Measurements from ENCODE around the gene MBIP. TPM values are rescaled to one million over a fixed set of nuclear protein-coding genes. Genes with fewer than 3 reads are reported as not detected.

The MBIP gene
- total RNA-seq, 3 donors from 2014 or later (not counting 1 experiment from before 2014, with no cell fraction given): 26.1 to 41.9 (median 40.1) TPM

DNA sequence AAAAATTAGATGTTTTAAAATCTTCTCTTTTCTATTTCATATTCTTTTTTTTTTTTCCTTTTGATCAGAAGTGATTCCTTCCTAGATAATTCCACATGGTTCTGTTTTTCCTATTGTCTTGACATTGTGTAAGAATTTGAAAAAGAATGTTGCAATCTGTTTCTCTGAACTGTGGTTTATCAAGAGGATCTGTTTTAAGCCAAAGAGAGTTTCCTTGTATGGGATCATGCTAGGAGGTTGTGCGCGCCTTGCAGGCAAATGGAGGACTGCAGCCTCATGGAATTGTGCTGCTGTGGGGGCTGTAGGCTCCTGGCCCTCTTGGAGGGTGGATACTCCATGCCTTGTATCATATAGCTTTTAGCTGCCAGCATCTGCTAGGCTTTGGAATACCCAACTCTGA, 43.3 kb upstream of the MBIP start:
- H3K4me3 Mint-ChIP-seq: no peak overlapping the region
- ATAC-seq: no peak

DNA sequence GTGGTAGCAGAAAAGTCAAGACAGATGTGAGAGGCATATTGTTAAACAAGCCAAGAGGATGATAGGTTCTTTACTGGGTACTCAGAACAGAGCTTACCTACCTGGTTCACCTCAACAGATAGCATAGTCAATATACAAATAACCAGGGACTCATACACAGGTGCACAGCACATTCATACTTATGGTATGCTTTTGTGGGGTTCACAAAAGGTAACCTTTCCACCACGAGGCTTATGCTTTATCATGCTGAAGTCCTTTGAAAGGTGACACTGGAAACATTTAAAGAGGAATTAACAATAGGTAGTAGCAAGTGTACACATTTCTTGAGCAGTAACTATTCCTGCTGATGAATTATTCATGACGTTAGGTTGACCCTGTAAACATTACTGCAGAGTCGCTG, 42.2 kb upstream of the MBIP start:
- intact Hi-C loops (cut with micrococcal nuclease): no loop called here
- no peak overlapping the region for H3K27ac ChIP-seq (ENCODE audit: low read length)
- no peaks in the 10 kb centered on the region for H3K9me3 ChIP-seq (ENCODE audit: control insufficient read depth, insufficient read depth, low read length)
- Mint-ChIP-seq H3K36me3 (no peaks in the 10 kb centered on the region), H3K4me3 (no peak overlapping the region), H3K27ac (no peak overlapping the region), H3K27me3 (ENCODE audit: low read depth in 2 of 2) (peaks cover 0 to 6% of the 10 kb centered on the region in 2 donors), H3K9me3 (peaks cover 0 to 2% of the 10 kb centered on the region in 2 donors), H3K4me1 (no peaks in the 10 kb centered on the region)
- 53% methylated on average over 1 of the region's 3 CpGs for WGBS (ENCODE audit: insufficient coverage)
- DNase-seq: no peak
- H3K4me1 ChIP-seq (ENCODE audit: control insufficient read depth, insufficient read depth, low read length): no peaks in the 10 kb centered on the region
- no peak overlapping the region for H3K4me3 ChIP-seq (ENCODE audit: low read length)
- TF ChIP-seq, protein P1, sequence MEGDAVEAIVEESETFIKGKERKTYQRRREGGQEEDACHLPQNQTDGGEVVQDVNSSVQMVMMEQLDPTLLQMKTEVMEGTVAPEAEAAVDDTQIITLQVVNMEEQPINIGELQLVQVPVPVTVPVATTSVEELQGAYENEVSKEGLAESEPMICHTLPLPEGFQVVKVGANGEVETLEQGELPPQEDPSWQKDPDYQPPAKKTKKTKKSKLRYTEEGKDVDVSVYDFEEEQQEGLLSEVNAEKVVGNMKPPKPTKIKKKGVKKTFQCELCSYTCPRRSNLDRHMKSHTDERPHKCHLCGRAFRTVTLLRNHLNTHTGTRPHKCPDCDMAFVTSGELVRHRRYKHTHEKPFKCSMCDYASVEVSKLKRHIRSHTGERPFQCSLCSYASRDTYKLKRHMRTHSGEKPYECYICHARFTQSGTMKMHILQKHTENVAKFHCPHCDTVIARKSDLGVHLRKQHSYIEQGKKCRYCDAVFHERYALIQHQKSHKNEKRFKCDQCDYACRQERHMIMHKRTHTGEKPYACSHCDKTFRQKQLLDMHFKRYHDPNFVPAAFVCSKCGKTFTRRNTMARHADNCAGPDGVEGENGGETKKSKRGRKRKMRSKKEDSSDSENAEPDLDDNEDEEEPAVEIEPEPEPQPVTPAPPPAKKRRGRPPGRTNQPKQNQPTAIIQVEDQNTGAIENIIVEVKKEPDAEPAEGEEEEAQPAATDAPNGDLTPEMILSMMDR (IDR thresholded peaks at IDR 0.05): no peak
- ATAC-seq: no peak
- H3K27me3 ChIP-seq (ENCODE audit: control insufficient read depth, insufficient read depth, low read length): no peaks in the 10 kb centered on the region
- H3K36me3 ChIP-seq (ENCODE audit: control insufficient read depth, insufficient read depth, low read length): no peaks in the 10 kb centered on the region

More for the DNA sequence above, 43.3 kb upstream of the MBIP start:
- H3K4me1 ChIP-seq (ENCODE audit: control insufficient read depth, insufficient read depth, low read length): no peaks in the 10 kb centered on the region
- no peaks in the 10 kb centered on the region for H3K4me1 Mint-ChIP-seq
- no peaks in the 10 kb centered on the region for H3K36me3 Mint-ChIP-seq
- TF ChIP-seq, protein P1 (IDR thresholded peaks at IDR 0.05): no peak
- H3K27me3 Mint-ChIP-seq (ENCODE audit: low read depth in 2 of 2): peaks cover 0 to 9% of the 10 kb centered on the region in 2 donors
- intact Hi-C loops (cut with micrococcal nuclease): no loop called here
- H3K27ac Mint-ChIP-seq: no peak overlapping the region
- H3K4me3 ChIP-seq (ENCODE audit: low read length): no peak overlapping the region
- WGBS (ENCODE audit: insufficient coverage): 94% methylated on average over 2 of the region's 2 CpGs
- H3K27ac ChIP-seq (ENCODE audit: low read length): no peak overlapping the region
- H3K9me3 Mint-ChIP-seq: peaks cover 0 to 2% of the 10 kb centered on the region in 2 donors
- H3K9me3 ChIP-seq (ENCODE audit: control insufficient read depth, insufficient read depth, low read length): no peaks in the 10 kb centered on the region
- no peak for DNase-seq
- no peaks in the 10 kb centered on the region for H3K36me3 ChIP-seq (ENCODE audit: control insufficient read depth, insufficient read depth, low read length)
- H3K27me3 ChIP-seq (ENCODE audit: control insufficient read depth, insufficient read depth, low read length): no peaks in the 10 kb centered on the region

DNA sequence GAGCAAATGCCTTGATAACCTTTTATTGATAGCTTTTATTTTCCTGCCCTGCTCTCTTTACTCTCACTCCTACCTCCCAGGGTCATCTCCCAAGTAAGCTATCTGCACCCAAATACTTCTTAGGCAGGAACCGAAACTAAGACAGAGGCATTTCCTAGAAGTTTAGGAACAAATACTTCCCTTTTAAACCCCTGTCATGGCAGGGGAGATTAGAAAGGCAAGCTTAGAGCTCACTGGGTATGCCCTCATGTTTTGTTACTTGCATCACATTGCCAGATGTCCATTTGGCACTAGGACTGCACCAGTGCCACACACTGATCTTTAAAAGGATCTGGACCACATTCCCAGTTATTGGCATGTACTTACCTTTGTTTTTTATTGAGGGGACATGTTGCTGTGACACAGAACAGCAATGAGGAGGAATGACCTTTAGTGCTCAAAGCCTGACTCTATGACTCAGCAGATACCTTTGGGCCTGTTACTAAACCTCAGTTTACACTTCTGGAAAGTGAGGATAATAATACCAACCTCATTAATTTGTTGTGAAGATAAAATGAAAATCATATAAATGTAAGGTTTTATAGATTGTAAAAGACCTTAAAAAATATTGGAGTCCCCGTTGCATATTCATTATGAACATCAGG, 40.9 kb upstream of the MBIP start:
- no peak overlapping the region for H3K27ac ChIP-seq (ENCODE audit: low read length)
- Mint-ChIP-seq H3K36me3 (peaks cover 7% of the 10 kb centered on the region), H3K27ac (no peak overlapping the region), H3K9me3 (peaks cover 4 to 5% of the 10 kb centered on the region in 2 donors), H3K4me1 (no peaks in the 10 kb centered on the region), H3K4me3 (no peak overlapping the region), H3K27me3 (ENCODE audit: low read depth in 2 of 2) (no peaks in the 10 kb centered on the region)
- no peak overlapping the region for H3K4me3 ChIP-seq (ENCODE audit: low read length)
- H3K9me3 ChIP-seq (ENCODE audit: control insufficient read depth, insufficient read depth, low read length): no peaks in the 10 kb centered on the region
- WGBS (ENCODE audit: insufficient coverage): 82% methylated on average over 1 of the region's 2 CpGs
- no peak for DNase-seq
- intact Hi-C loops (cut with micrococcal nuclease): no loop called here
- TF ChIP-seq, protein P1 (IDR thresholded peaks at IDR 0.05): no peak
- ATAC-seq: no peak
- H3K27me3 ChIP-seq (ENCODE audit: control insufficient read depth, insufficient read depth, low read length): no peaks in the 10 kb centered on the region
- H3K36me3 ChIP-seq (ENCODE audit: control insufficient read depth, insufficient read depth, low read length): no peaks in the 10 kb centered on the region
- no peaks in the 10 kb centered on the region for H3K4me1 ChIP-seq (ENCODE audit: control insufficient read depth, insufficient read depth, low read length)

DNA sequence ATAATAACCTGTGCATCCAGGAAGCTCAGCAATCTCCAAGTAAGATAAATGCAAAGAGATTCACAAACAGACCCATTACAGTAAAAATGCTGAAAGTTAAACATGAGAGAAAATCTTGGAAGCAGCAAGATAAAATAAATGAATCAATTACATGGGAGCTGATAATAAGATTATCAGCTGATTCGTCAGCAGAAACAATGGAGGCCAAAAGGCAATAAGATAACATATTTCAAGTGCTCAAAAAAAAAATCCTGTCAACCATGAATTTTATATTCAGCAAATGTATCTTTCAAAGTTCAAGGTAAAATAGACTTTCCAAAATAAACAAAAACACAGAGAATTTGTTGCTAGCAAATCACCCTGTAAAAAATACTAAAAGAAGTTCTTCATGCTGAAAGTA, 36.4 kb upstream of the MBIP start:
- WGBS (ENCODE audit: insufficient coverage): 100% methylated on average over 1 of the region's 1 CpG
- no peak for DNase-seq
- no peak for ATAC-seq
- TF ChIP-seq, protein P1 (IDR thresholded peaks at IDR 0.05): no peak
- Mint-ChIP-seq H3K9me3 (peaks cover 6 to 8% of the 10 kb centered on the region in 2 donors), H3K4me1 (no peaks in the 10 kb centered on the region), H3K36me3 (peaks cover 11% of the 10 kb centered on the region), H3K4me3 (no peak overlapping the region), H3K27me3 (ENCODE audit: low read depth in 2 of 2) (no peaks in the 10 kb centered on the region), H3K27ac (no peak overlapping the region)
- Histone ChIP-seq H3K27me3 (ENCODE audit: control insufficient read depth, insufficient read depth, low read length) (peaks cover 2% of the 10 kb centered on the region), H3K9me3 (ENCODE audit: control insufficient read depth, insufficient read depth, low read length) (peaks cover 5% of the 10 kb centered on the region), H3K4me1 (ENCODE audit: control insufficient read depth, insufficient read depth, low read length) (no peaks in the 10 kb centered on the region), H3K36me3 (ENCODE audit: control insufficient read depth, insufficient read depth, low read length) (no peaks in the 10 kb centered on the region), H3K27ac (ENCODE audit: low read length) (no peak overlapping the region), H3K4me3 (ENCODE audit: low read length) (no peak overlapping the region)
- intact Hi-C loops (cut with micrococcal nuclease): no loop called here

Measured in natural killer cell (primary cell).